Measurements from ENCODE around the gene ERICH3. TPM values are rescaled to one million over a fixed set of nuclear protein-coding genes. Genes with fewer than 3 reads are reported as not detected.

ERICH3 gene
- total RNA-seq, 2 experiments from 2014 or later: not detected

GRCh38 chr1:74703386-74704182, 30.0 kb upstream of the ERICH3 start:
- Mint-ChIP-seq H3K27ac (no peak overlapping the region), H3K36me3 (ENCODE audit: low read depth) (peaks cover 63% of the 10 kb centered on the region), H3K9me3 (no peaks in the 10 kb centered on the region), H3K27me3 (no peaks in the 10 kb centered on the region), H3K4me3 (no peak overlapping the region), H3K4me1 (ENCODE audit: low read depth) (no peaks in the 10 kb centered on the region)
- DNase-seq (no peak), ATAC-seq (ENCODE audit: poor library complexity) (no peak)
- CTCF ChIA-PET: no interaction called here
- intact Hi-C loops (cut with DNase I, micrococcal nuclease): no loop called here
- POLR2A ChIA-PET: no interaction called here
- H3K27me3 ChIP-seq (ENCODE audit: control insufficient read depth in 1 of 2, insufficient read depth in 2 of 2, low read length in 2 of 2): no peaks in the 10 kb centered on the region
- H3K4me1 ChIP-seq (ENCODE audit: insufficient read depth, low read length): no peaks in the 10 kb centered on the region
- TF ChIP-seq CTCF (IDR thresholded peaks at IDR 0.05): no peak
- no peak overlapping the region for H3K4me3 ChIP-seq (ENCODE audit: low read length)
- no peaks in the 10 kb centered on the region for H3K9me3 ChIP-seq (ENCODE audit: control insufficient read depth in 1 of 2, insufficient read depth in 1 of 2, low read length in 2 of 2)
- no peak overlapping the region for H3K27ac ChIP-seq (ENCODE audit: low read depth in 1 of 2, low read length in 2 of 2)
- H3K36me3 ChIP-seq (ENCODE audit: insufficient read depth, low read length): peaks cover 49% of the 10 kb centered on the region

GRCh38 chr1:74699331-74699730, 25.7 kb upstream of the ERICH3 start:
- H3K36me3 Mint-ChIP-seq (ENCODE audit: low read depth): peaks cover 23% of the 10 kb centered on the region
- H3K27ac Mint-ChIP-seq: no peak overlapping the region
- ChIA-PET CTCF (interaction anchor here (1.2 kb wide), 1 partner anchor 10 kb away, joined by 3 read pairs; no protein-coding TSS in a partner anchor), POLR2A (no interaction called here)
- no peaks in the 10 kb centered on the region for H3K27me3 Mint-ChIP-seq
- no peaks in the 10 kb centered on the region for H3K9me3 ChIP-seq (ENCODE audit: control insufficient read depth in 1 of 2, insufficient read depth in 1 of 2, low read length in 2 of 2)
- no peak for DNase-seq
- H3K4me1 Mint-ChIP-seq (ENCODE audit: low read depth): no peaks in the 10 kb centered on the region
- intact Hi-C loops (cut with DNase I, micrococcal nuclease): no loop called here
- H3K27me3 ChIP-seq (ENCODE audit: control insufficient read depth in 1 of 2, insufficient read depth in 2 of 2, low read length in 2 of 2): no peaks in the 10 kb centered on the region
- H3K4me3 ChIP-seq (ENCODE audit: low read length): no peak overlapping the region
- H3K4me1 ChIP-seq (ENCODE audit: insufficient read depth, low read length): no peaks in the 10 kb centered on the region
- ATAC-seq (ENCODE audit: poor library complexity): no peak
- H3K9me3 Mint-ChIP-seq: no peaks in the 10 kb centered on the region
- H3K27ac ChIP-seq (ENCODE audit: low read depth in 1 of 2, low read length in 2 of 2): no peak overlapping the region
- peaks cover 15% of the 10 kb centered on the region for H3K36me3 ChIP-seq (ENCODE audit: insufficient read depth, low read length)
- no peak for TF ChIP-seq CTCF (IDR thresholded peaks at IDR 0.05)
- no peak overlapping the region for H3K4me3 Mint-ChIP-seq

GRCh38 chr1:74697832-74698231, 24.2 kb upstream of the ERICH3 start:
- H3K27me3 ChIP-seq (ENCODE audit: control insufficient read depth in 1 of 2, insufficient read depth in 2 of 2, low read length in 2 of 2): no peaks in the 10 kb centered on the region
- no peak overlapping the region for H3K27ac ChIP-seq (ENCODE audit: low read depth in 1 of 2, low read length in 2 of 2)
- H3K9me3 ChIP-seq (ENCODE audit: control insufficient read depth in 1 of 2, insufficient read depth in 1 of 2, low read length in 2 of 2): no peaks in the 10 kb centered on the region
- no peaks in the 10 kb centered on the region for H3K4me1 Mint-ChIP-seq (ENCODE audit: low read depth)
- no peak overlapping the region for H3K4me3 ChIP-seq (ENCODE audit: low read length)
- H3K9me3 Mint-ChIP-seq: no peaks in the 10 kb centered on the region
- POLR2A ChIA-PET: no interaction called here
- no peaks in the 10 kb centered on the region for H3K4me1 ChIP-seq (ENCODE audit: insufficient read depth, low read length)
- H3K27ac Mint-ChIP-seq: no peak overlapping the region
- H3K27me3 Mint-ChIP-seq: no peaks in the 10 kb centered on the region
- H3K4me3 Mint-ChIP-seq: no peak overlapping the region
- peaks cover 8% of the 10 kb centered on the region for H3K36me3 Mint-ChIP-seq (ENCODE audit: low read depth)
- peaks cover 3% of the 10 kb centered on the region for H3K36me3 ChIP-seq (ENCODE audit: insufficient read depth, low read length)
- no peak for TF ChIP-seq CTCF (IDR thresholded peaks at IDR 0.05)
- intact Hi-C loops (cut with DNase I, micrococcal nuclease): no loop called here
- CTCF ChIA-PET: no interaction called here
- ATAC-seq (ENCODE audit: poor library complexity) (no peak), DNase-seq (no peak)

Measured in CD4-positive, alpha-beta T cell (primary cell).